Pancreas (tissue), 10 donors: ENCODE results near the gene NDUFS7. TPM values are rescaled to one million over a fixed set of nuclear protein-coding genes. Genes with fewer than 3 reads are reported as not detected.

Source experiments
- ATAC-seq, 4 donors: fragments of 200-7000 bp; cut with Tn5 transposase; one replicate each; pipeline versions ENCODE4 v1.8.0 to v1.9.1; 2020; ENCODE audit warnings: mild to moderate bottlenecking in 4 of 4, moderate library complexity in 4 of 4
- DNase-seq, 6 donors: peaks; one replicate each; pipeline ENCODE4 v3.0.0-alpha.2; 2020
- FAIRE-seq: peaks from 2 replicates; lab custom pipeline; 2012; peaks lifted over from hg19 to GRCh38; lab: Jason Lieb, UNC
- H3K27ac ChIP-seq, 4 donors: fragments of 200-600 bp; sonication (generic); 1 replicate in 3 of 4; 2 replicates in 1 of 4; pipeline versions ENCODE4 v1.5.0 to v1.8.0; 2020
- H3K27me3 ChIP-seq, 4 donors: fragments of 200-600 bp; one replicate each; pipeline ENCODE4 v1.8.0; 2021
- H3K36me3 ChIP-seq, 3 donors: fragments of 200-600 bp; sonication (generic) in 1 of 3; one replicate each; pipeline versions ENCODE4 v1.5.0 to v1.8.0; 2020 to 2021
- H3K4me1 ChIP-seq, 3 donors: fragments of 200-600 bp; one replicate each; pipeline ENCODE4 v1.8.0; 2021
- H3K4me3 ChIP-seq, 4 donors: fragments of 200-600 bp; sonication (generic) in 2 of 4; one replicate each; pipeline versions ENCODE4 v1.5.0 to v1.8.0; 2020 to 2021
- H3K9me3 ChIP-seq, 4 donors: fragments of 200-600 bp; one replicate each; pipeline ENCODE4 v1.8.0; 2021
- CTCF ChIP-seq, 4 donors: fragments of 200-600 bp; sonication (generic) in 3 of 4; IDR thresholded peaks; one replicate each; pipeline versions ENCODE4 v1.5.0 to v1.8.0; 2021; ENCODE audit warnings: antibody characterized with exemption in 4 of 4
- WGBS, 2 donors: extraction: QIAGEN DNeasy Blood & Tissue Kit; methylation state at CpG; one replicate each; pipeline ENCODE4 v1.1.7; 2013; 5-methylcytosine and 5-hydroxymethylcytosine counted together
- intact Hi-C, 3 donors: fragments of 100-400 bp; cut with DNase I; formaldehyde crosslinking; loops; one replicate each; pipeline versions ENCODE4 v1.11.1 to v1.14.2; 2022
- polyA plus RNA-seq, 2 donors: library from polyadenylated mRNA; stranded (reverse); fragments of 200-250 nt; gene quantifications; one replicate each; pipeline ENCODE4 v1.2.3, GENCODE V29; 2013
- total RNA-seq, 6 donors: library from RNA; stranded (reverse); fragmentation: NEBNext Ultra II Directional in 4 of 6; extraction: Animal tissue kit (Norgen Biotek cat#: 25700) in 4 of 6; gene quantifications; one replicate each; pipeline versions ENCODE4 v1.2.1 to v1.2.4, GENCODE V29; 2021 to 2023
- donor health status: healthy with polysubstance abuse.
- donor health status: DM: no; HTN: no; CAD: no; lungs with moderate emphysema.
- donor health status: DM: no; HTN: no; CAD: no.
- donor health status: control.
- donor health status: control.
- donor health status: Bipolar disorder and iron deficiency.
- donor health status: DM: yes; HTN: yes; CAD: no.
- donor health status: DM: no; HTN: no; CAD: no.
- donor health status: DM: no; HTN: no; CAD: no.
- donor health status: DM: yes; HTN: yes; CAD: no.

The NDUFS7 gene
- total and polyA plus RNA-seq, 8 donors = 32.1 to 70.8 (median 46.5) TPM

GRCh38 chr19:1423436-1424191 lies 39.9 kb downstream of the NDUFS7 start:
- ATAC-seq (no peak), DNase-seq (peak in 1 of 6 donors; percentile 36), FAIRE-seq (no peak)
- Histone ChIP-seq H3K4me1 (peaks cover 0 to under 1% (median 0%) of the 10 kb centered on the region in 3 donors), H3K9me3 (no peaks in the 10 kb centered on the region), H3K36me3 (peaks cover 0 to 47% (median 45%) of the 10 kb centered on the region in 3 donors), H3K4me3 (no peak overlapping the region), H3K27me3 (no peaks in the 10 kb centered on the region), H3K27ac (no peak overlapping the region)
- 92 to 94% methylated on average over 40 of the region's 40 CpGs for WGBS, 2 donors
- no peak for TF ChIP-seq CTCF (IDR thresholded peaks at IDR 0.05)
- intact Hi-C loops = no loop called here

- Histone ChIP-seq H3K4me1 (no peaks in the 10 kb centered on the region), H3K27me3 (no peaks in the 10 kb centered on the region), H3K9me3 (no peaks in the 10 kb centered on the region), H3K4me3 (no peak overlapping the region), H3K36me3 (peaks cover 0 to 48% (median 48%) of the 10 kb centered on the region in 3 donors), H3K27ac (no peak overlapping the region)
- no peak for TF ChIP-seq CTCF (IDR thresholded peaks at IDR 0.05)
- no peak for FAIRE-seq
- no peak for DNase-seq
- intact Hi-C loops = no loop called here
- ATAC-seq = peak in 1 of 4 donors; percentile 26
- WGBS, 2 donors = 83 to 88% methylated on average over 28 to 40 of the region's 42 CpGs
These were observed 40.7 kb downstream of the NDUFS7 start for GRCh38 chr19:1424192-1424955.

GRCh38 chr19:1425102-1425837 lies 41.6 kb downstream of the NDUFS7 start:
- intact Hi-C loops = no loop called here
- DNase-seq (no peak), FAIRE-seq (no peak), ATAC-seq (peak in 1 of 4 donors; percentile 16)
- Histone ChIP-seq H3K36me3 (peaks cover 0 to 52% (median 52%) of the 10 kb centered on the region in 3 donors), H3K27ac (no peak overlapping the region), H3K27me3 (no peaks in the 10 kb centered on the region), H3K9me3 (no peaks in the 10 kb centered on the region), H3K4me3 (no peak overlapping the region), H3K4me1 (no peaks in the 10 kb centered on the region)
- 90 to 91% methylated on average over 33 of the region's 33 CpGs for WGBS, 2 donors
- no peak for TF ChIP-seq CTCF (IDR thresholded peaks at IDR 0.05)

GRCh38 chr19:1425902-1426301 lies 42.2 kb downstream of the NDUFS7 start:
- no peak for DNase-seq
- TF ChIP-seq CTCF (IDR thresholded peaks at IDR 0.05) = no peak
- no peaks in the 10 kb centered on the region for H3K4me1 ChIP-seq
- FAIRE-seq = no peak
- H3K36me3 ChIP-seq = peaks cover 0 to 52% (median 45%) of the 10 kb centered on the region in 3 donors
- H3K9me3 ChIP-seq = no peaks in the 10 kb centered on the region
- no peaks in the 10 kb centered on the region for H3K27me3 ChIP-seq
- 92 to 95% methylated on average over 14 of the region's 14 CpGs for WGBS, 2 donors
- intact Hi-C loops = no loop called here
- H3K27ac ChIP-seq = no peak overlapping the region
- ATAC-seq = no peak
- no peak overlapping the region for H3K4me3 ChIP-seq
